GM18498 (cell line): Measurements from ENCODE around the gene HOXA11.

Source experiments
- ATAC-seq: cut with Tn5 transposase; IDR thresholded peaks from one replicate; pipeline ENCODE4 v1.9.1; 2021; ENCODE audit warnings: mild to moderate bottlenecking, moderate library complexity; ENCODE audit not compliant: unreplicated experiment

The HOXA11 gene

DNA sequence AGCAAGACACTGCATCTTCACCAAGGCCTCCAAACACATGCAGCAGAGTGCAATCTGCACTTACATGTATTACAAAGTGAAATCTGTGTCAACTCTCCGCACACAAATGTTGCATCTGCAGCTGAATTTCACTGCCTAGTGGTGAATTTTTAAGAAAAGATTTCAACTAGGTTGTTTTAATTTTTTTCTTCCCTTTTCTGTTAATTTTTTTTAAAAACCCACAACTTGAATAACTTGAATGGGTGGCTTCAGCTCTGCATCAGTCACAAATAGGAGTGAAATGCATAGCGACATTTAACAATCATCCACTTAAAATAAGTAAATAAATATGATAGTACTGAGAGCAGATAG is 8.9 kb upstream of the HOXA11 start:
- no peak for ATAC-seq

DNA sequence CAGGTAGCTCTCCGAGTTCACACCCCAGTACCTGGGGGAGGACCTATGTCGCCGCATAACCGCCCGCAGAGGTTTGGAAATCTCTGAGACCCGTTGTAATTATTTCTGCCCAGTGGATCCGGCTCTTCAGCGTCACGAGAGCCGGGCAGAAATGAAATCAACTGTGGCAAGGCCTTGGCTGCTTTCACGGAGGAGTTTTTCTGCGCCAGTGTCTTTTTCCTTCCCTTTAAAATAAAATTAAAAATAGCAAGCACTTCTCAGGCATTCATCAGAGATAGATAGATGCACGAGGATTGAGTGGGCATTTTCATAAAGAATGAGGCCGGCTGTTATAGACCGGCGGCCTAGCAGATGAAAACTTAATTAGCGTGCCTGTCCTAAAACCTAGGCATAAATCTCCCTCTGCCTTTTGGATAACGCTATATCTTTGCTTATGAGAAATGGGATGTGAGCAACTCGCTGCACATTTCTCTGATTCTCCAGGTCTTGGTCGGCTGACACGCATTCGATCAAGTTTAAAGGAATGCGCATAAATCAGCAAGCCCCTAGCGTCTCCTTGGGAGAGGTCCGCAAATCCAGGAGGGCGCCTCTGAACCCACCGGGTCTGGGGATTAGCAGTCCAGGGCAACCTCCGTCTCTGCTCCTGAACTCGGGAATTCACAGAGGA is 8.4 kb upstream of the HOXA11 start:
- no peak for ATAC-seq

DNA sequence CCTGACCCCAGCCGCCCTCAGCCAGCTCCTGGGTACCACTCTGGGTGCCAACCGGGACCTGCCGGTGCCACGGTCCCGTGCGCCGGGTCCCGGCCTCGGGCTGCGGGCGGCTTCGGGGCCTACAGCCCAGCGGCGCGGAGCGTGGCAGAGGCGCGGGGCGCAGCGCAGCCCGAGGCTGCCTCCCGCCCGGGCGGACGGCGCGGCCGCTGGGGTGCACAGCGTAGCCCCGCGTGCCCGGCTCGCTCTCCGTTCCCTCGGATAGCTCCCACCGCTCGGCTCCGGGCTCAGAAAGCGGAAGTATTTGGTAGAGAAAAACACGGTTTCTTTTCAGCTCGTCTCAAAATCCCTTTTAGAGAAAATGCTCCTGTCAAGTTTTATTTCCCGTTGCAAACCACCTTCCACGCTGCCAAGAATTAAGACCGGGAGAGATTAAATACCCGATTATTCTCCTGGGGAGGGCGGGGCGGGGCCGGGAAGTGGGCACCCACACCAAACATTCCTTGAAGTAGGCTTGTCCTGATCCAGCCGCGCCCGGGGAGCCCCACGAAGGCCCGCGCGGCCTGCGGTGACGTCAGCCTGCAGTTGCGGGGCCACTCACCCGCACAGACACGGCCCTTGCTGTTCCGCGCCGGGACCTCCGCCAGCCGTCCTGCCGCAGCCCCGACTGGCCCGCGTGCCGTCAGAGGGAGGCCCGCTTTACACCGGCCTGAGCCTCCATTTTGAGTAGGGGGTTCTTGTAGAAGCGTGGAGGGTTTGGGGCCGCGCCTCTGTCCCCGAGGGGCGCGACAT is 7.7 kb upstream of the HOXA11 start:
- ATAC-seq: no peak

DNA sequence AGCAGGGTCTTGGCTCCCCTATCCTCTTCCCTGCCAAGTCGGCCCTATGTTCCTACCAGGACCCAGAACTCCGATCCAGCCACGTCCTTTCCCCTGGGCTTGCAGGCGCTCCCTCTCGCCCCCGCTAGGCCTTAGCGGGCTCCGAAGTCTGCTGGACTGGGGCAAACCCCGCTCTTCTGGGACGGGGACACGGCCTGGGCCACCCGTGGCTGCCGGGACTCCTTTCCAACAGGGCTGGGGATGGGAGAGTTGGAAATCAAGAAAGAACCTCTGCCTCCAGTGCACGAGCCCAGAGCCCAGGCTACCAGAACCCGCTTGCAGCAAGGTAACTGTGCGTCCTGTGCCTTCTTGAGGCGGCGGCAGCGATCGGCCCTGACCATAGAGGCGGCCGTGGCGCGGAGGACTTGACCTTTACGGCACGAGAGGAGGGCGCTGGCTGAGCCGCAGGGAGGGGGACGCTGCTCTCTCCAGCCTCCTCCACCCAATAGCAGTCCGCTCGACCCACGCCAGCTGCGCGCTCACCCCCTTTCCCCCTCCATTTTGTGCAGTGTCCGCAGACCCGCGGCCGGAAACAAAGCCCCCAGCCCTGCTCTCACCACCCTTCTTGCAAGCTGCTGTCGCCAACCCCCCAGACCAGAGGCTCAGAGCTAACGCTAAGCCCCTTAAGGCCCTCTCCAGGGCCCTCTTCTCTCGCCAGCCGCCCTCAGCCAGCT is 7.0 kb upstream of the HOXA11 start:
- no peak for ATAC-seq

DNA sequence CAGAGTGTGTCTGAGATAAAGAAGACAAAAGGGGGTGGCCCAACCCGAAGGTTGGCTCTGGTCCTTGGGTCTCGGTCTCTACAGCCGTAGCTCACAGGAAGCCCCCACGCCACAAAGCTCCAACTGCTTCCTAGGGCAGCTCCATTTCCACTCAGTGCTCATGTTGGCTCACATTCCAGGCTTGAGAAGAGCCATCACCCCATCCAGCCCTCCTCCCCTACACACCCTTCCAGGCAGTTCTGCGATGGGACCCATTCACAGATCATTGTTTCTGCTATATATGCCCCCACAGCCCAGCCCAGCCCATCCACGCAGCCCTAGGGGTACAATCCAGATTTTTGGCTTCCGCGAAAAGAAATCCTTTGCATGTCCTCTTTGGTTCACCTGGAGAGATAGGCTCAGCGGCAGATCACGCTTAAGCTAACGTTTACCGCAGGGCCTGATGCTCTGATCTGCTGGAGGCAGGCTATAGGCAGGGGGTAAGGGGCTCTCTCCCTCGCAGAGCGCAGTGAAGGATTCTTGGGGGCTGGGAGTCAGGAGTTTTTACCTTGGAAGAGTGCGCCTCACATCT is 6.2 kb upstream of the HOXA11 start:
- ATAC-seq: no peak

DNA sequence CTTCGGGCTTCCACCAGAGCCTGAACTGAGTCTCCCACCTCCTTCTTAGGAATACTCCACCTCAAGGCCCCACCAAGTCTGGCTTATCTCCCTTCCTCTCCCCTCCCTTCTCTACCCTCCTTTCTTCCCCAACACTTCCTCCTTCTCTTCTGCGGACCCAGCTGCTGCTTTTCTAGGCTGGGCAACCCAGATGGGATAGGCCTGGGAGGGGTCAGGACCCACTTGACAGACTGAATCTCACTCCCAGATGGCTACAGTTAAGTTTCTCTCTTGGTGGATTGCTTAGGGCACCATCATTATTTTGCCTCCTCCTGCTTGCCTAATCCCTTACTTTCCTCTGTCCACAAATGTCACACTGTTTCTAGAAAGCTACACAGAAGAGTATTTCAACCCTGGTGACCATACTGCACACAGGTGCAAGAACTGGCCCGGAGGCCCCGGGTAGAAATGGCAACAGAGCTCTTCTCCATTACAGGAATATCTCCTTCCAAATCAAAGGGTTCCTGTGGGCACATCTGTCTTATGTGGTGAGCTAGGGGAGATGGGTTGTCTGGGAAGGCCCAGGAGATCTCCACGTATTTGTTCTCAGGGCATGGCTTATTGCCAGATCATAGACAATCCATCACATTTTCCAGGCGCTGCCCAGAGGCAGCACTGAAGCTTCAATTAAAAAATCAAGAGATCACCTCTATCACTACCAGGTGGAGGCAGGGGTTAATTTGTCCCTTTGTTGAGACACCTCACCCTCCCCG is 5.1 kb upstream of the HOXA11 start:
- no peak for ATAC-seq

DNA sequence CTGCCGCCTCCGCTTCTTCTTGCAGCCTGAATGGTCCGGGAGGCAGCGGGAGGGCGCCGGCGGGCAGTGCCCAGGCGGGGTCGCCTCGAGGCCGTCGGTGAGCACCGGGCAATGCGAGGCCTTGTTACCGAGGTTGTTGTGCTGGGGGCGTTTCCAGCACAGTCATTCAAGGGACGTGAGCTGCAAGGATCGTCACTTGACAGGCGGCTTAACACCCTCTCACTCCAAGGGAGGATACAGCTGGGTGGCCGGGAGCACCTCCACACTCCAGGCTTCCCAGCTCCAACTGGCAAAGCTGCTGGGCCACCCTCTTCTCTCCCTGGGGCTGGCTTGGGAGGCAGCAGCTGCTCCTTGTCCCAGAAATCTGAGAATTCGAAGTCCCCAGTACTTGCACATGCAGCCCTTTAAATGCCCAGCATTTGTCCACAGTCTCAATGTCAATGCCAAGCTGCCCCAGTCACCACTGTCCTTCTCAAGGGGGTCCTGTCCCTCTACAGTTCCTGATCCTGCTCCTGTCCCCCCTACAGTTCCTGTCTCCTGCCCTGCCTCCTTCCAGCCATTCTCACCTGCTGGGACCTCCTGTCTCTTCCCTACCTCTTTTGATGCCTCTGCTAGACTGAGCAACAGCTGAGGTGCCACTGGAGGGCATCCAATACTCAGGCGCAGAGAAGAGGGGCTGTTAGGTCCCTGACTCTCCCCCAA is 4.4 kb upstream of the HOXA11 start:
- ATAC-seq: no peak

DNA sequence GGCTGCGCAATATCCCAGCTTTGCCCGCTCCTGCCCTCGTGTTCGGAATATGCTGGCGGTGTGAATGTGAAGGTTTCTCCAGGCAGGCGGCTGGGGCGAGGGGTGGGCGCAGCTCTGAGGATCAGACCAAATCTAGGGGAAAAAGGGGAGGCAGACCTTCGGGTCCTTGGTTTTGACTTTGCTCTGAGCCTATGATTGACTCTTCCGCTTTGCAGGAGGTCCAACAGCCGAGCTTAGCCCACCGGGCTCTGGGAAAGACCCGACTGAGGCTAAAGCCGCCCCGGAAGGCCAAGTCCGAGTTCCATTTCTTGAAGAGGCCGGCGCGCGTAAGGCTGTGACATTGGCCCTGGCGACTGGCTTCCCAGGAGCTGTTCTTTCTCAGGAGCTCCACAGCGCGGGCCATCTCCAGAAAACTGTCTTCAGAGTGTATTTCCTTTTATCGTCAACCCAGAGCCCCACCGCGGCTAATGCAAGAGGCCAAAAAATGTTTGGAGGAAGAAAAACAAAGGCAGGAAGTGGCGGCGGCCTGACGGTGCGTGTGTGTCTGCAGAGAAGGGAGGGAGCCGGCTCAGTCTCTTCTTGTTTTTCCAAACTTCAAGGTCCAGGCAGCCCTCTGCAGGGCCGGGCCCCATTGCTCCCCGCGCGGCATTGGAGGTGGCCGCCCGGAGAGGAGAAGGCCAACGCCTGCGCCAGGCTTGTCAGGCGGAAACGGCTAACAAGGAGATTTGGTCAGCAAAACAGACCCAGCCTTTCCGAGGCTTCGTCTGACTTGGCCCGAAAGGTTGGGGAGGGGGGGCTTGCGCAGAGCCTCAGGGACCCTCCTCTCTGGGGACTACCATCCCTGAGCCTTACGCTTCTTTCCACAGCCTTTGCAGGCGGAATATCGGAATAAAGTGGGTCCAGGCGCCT is 3.6 kb upstream of the HOXA11 start:
- ATAC-seq: no peak

DNA sequence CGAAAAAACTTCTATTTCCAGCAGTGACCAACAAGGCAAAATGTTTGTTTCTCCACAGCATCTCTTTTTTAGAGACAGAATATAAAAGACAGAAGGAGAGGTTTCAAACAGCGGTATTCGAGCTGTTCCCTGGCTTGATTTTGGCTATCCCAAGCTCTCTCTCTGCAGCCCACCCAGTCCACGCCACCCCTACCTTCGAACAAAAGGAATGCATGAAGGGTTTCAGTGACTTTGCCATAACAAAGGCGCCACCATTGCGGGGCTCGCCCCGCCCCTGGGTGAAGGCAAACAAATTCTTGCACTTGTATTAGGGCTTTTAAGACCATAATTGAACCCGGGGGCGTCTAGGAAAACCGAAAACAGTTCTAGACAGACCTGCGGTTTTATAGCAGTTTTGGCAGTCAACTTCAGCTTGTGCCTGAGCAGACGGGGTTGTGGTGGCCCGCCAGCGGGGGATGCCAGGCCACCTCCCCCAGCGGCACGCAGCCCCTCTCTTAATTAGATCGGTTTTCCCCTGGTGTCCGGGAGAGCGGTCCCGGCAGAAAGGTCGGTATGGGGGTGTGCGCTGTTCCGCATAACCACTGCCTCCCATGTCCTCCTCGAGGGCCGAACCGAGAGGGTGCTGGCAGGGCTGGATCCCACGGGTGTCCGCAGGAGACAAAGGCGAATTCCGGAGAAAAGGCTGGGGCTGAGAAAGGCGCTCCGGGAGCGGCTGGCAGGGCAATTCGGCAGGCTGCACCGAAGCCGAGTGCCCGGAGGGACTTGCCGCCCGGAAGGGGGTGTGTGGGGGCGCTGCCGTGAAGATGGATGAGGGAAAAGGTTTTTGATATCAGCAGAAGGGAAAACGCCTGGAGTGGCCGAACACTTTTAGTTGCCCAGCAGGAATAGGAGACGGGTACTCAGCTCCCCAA is 2.7 kb upstream of the HOXA11 start:
- no peak for ATAC-seq

DNA sequence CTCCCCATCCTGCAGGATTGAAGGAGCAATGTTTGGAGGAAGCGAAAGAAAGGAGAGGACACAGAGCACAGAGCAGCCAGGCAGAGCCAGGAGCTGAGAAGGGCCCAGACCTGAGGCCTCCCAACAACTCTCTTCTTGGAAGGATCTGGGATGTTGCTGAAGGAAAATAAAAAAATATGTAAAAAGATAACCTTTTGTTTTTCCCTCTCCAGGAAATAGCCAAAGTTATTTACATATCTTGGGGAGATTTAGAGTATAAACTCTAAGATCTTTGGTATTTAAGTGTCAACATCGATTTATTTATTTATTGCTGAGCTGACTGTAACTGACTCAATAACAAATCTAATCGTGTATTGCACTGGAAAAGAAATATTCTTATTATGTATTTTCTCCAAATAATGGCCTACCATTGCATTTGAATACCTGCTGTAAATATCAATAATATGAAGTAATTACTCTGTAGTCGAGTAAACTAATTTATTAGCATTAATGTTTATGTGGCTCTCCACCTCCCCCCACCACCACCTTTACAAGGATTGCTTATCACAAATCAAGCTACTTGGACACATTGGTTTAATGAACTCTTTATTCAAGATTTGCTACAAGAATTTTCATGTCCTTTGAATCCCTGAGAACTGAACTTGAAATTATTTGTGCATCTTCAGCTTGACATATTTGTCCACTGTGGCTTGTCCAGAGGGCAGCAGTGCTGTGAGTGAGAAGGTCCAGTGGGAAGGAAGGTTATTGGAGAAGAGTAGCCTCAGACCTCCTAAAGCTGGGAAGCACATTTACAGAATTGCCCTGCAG is 1.8 kb upstream of the HOXA11 start:
- ATAC-seq: no peak

DNA sequence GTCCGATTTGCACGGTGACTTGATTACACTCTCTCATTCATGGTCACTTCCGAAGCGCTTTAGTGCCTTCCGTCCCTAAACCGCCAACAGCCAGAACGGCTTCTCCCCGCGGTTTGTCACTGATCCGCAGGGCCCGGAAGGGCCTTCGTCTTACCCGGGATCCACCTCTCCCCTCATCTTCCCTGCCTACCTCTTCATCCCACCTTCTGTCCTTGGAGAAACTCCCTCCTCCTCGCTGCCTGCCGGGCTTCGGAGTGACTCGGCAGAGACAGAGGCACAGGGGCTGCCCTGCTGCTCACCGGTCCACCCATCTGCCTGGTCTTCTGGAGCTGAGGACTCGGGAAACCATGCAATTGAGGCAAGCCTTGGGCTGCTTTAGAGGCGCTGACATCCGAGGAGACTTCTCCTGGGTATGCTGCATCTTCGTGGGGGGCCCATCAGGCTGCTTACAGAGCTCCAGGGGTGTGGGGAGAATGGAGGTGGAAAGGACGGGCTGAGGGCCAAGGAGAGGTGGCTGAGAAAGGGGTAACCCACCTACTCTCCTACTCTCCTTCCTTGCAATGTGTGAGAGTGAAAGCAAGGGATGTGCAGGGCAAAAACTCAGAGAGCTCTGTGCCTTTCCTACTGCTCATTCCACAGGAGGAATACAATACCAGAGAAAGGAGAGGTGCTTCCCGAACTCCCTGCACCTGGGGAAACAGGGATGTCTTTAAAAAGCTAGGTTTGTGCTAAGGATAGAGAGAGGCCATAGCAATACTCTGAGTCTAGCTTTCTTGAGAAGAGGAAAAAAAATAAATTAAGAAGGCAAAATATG is 1.0 kb upstream of the HOXA11 start:
- no peak for ATAC-seq

DNA sequence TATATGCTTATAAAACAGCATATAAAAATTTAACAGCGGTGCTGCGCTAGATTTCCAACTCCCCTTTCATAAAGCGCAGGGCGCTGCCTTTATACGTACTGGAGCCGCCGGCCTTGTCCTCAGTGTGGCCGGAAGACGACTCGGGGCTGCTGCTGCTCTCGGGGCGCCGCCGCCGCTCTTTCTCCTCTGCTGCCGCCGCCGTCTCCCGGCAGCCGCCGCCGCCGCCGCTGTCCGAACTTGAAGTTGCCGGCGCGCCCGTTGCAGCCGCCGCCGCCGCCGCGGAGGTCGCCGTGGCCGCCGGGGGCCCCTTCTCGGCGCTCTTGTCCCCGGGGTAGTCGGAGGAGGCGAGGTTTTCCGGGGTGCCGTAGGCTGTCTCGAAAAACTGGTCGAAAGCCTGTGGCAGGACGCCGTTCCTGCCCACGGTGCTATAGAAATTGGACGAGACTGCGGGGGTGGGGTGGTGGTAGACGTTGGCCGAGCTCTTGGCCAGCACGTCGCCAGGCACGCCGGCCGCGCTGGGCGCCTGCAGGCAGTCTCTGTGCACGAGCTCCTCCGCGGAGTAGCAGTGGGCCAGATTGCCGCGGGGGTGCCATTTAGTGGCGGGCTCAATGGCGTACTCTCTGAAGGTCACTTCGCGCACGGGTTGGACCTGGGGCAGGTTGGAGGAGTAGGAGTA is 557 bp downstream of the HOXA11 start:
- no peak for ATAC-seq

DNA sequence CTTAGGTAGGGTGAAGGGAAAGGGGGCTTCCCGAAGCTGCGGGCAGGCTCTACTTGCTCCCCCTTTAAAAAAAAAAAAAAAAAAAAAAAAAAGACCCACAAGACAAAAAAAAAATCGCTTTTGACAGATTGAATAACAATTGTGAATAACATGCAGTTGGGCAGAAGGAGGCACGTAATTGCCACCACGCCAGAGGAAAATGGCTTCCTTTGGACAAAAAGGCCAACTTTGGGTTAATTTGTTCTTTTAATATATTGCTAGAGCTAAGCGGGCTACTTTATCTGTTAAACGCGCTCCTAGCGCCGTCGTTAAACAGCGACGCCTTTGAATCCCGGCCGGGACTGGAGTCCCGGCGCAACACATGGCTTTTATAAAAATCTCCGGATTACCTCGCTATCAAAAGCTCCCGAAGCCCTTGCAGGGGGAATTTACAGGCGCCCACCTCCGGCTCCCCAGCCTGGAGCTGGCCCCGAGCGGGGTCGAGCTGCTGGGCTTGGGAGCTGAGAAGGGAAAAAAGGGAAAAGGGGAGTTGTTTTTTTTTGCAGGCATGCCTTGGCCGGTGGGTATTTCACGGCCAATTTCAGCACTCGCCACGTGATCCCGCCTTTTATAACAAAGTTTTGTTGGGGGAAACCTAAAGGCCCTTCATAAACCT is 1.2 kb downstream of the HOXA11 start:
- ATAC-seq: no peak

DNA sequence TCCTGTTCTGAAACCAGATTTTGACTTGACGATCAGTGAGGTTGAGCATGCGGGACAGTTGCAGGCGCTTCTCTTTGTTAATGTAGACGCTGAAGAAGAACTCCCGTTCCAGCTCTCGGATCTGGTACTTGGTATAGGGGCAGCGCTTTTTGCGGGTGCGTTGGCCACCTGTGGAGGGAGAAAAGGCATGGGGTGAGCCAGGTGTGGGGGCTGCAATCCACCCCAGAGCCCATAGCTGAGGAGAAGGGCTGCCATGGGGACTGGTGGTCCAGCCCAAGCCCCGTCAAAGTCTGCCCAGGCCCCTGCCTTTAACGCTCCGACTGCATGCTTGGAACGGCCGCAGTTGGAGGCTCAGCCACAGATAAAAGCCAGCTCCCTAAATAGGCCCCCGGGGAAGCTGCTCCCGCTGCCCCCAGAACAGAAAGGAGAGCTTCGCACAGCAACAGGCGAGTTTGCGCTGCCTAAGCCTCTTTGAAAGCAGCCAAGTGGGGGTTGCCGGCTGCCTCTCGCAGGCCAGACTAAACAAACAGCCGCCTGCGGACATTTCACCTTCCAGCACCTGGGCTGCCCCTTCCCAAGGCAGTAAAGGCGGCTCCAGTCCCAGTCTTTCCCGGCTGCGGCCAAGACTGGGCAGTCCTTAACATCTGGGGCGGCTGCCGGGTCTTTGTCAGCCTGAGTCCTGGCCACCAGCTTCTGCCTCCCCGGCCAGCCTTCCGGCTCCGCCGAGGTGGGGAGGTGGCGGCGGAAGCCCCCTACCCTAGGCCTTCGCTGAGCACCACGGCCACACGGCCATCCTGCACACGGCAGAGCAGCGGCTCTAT is 2.0 kb downstream of the HOXA11 start:
- ATAC-seq: no peak
